HG03558 (cell line): Measurements from ENCODE around the gene ATP2A3.
"Not testable (repeated sequence)": the region's sequence is repeated elsewhere in the genome, so short reads cannot be mapped to it uniquely, and the experiment has no call there.

ENCODE experiments used
- ATAC-seq: cut with Tn5 transposase; IDR thresholded peaks from one replicate; pipeline ENCODE4 v1.9.1; 2021; ENCODE audit warnings: moderate number of reproducible peaks; ENCODE audit not compliant: unreplicated experiment; ENCODE audit errors: extremely low read depth

The ATP2A3 gene

GRCh38 chr17:3992370-3992769 is 28.1 kb upstream of the ATP2A3 start:
- ATAC-seq, result no peak

GRCh38 chr17:3991699-3992098 is 27.5 kb upstream of the ATP2A3 start:
- not testable (repeated sequence) for ATAC-seq

GRCh38 chr17:3990386-3991127 is 26.3 kb upstream of the ATP2A3 start:
- ATAC-seq, result no peak

- no peak for ATAC-seq
Measured at GRCh38 chr17:3989041-3989886, 25.0 kb upstream of the ATP2A3 start.

- ATAC-seq, result no peak
Measured at GRCh38 chr17:3988297-3989040, 24.2 kb upstream of the ATP2A3 start.

GRCh38 chr17:3986939-3987335 is 22.7 kb upstream of the ATP2A3 start:
- no peak for ATAC-seq

GRCh38 chr17:3986270-3986938 is 22.2 kb upstream of the ATP2A3 start:
- ATAC-seq, result no peak

GRCh38 chr17:3985846-3986245 is 21.6 kb upstream of the ATP2A3 start:
- ATAC-seq, result no peak

- ATAC-seq, result no peak
Measured at GRCh38 chr17:3983606-3984484, 19.6 kb upstream of the ATP2A3 start.

GRCh38 chr17:3982541-3983017 is 18.3 kb upstream of the ATP2A3 start:
- no peak for ATAC-seq

- ATAC-seq, result no peak
Measured at GRCh38 chr17:3982113-3982512, 17.9 kb upstream of the ATP2A3 start.

GRCh38 chr17:3981455-3981854 is 17.2 kb upstream of the ATP2A3 start:
- no peak for ATAC-seq

- no peak for ATAC-seq
Measured at GRCh38 chr17:3980381-3981014, 16.3 kb upstream of the ATP2A3 start.

- no peak for ATAC-seq
Measured at GRCh38 chr17:3979290-3979611, 15.0 kb upstream of the ATP2A3 start.

- ATAC-seq, result no peak
Measured at GRCh38 chr17:3978421-3979289, 14.4 kb upstream of the ATP2A3 start.

- ATAC-seq, result no peak
Measured at GRCh38 chr17:3977387-3977786, 13.2 kb upstream of the ATP2A3 start.

- no peak for ATAC-seq
Measured at GRCh38 chr17:3976675-3977171, 12.5 kb upstream of the ATP2A3 start.

GRCh38 chr17:3974980-3975379 is 10.7 kb upstream of the ATP2A3 start:
- no peak for ATAC-seq
